Left renal cortex interstitium (tissue), 4 donors: ENCODE results near the gene SLC66A1. TPM values are rescaled to one million over a fixed set of nuclear protein-coding genes. Genes with fewer than 3 reads are reported as not detected.

Experiments
- DNase-seq, 4 donors: peaks; one replicate each; pipeline ENCODE4 v3.0.0-alpha.2; 2013; ENCODE audit warnings: low read depth in 4 of 4, low spot score in 2 of 4, missing footprints in 1 of 4
- polyA plus RNA-seq, 4 donors: library from polyadenylated mRNA; unstranded; fragments of 120-200 nt; gene quantifications; one replicate each; pipeline ENCODE4 v1.2.1, GENCODE V29; 2013; ENCODE audit not compliant: insufficient read length in 4 of 4

Gene SLC66A1
- polyA plus RNA-seq, 4 donors, result 9.6 to 18.3 (median 15.1) TPM

DNA sequence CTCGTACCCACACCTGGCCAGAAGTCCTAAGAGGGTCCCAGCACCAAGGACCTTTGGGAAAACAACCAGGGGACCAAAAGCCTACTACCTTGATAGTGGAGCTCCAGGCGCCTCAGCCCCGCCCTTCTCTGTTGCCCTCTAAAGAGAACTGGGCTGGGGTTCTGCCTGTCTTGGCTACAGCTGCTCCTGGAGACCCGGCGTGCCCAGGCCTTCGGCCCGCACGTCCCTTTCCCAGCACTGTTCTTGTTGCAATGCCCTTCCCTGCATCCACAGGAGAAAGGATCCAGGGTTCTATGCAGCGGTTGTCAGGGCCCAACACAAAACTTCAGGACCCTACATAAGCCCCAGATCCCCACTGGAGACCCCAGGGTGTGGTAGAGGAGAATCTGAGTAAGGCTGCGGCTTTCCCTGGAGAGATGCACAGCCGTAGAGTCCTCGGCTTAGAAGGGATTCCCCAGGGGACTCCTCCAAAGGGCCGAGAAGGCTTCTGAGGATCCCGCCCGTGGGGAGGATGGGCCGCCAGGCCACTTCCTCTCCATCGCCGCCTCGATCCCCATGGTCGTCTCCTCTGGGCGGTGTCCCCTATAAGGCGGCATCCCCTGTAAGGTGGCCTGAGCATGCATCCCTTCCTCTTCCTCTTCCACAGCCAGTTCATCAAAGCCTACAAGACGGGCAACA is 12.0 kb downstream of the SLC66A1 start:
- no peak for DNase-seq

GRCh38 chr1:19324665-19324990 is 12.5 kb downstream of the SLC66A1 start:
- DNase-seq, result no peak

- no peak for DNase-seq
These were observed 13.3 kb downstream of the SLC66A1 start for GRCh38 chr1:19325368-19325957.

- no peak for DNase-seq
These were observed 14.0 kb downstream of the SLC66A1 start for GRCh38 chr1:19325958-19326747.

- DNase-seq, result no peak
These were observed 14.6 kb downstream of the SLC66A1 start for GRCh38 chr1:19326748-19327065.

DNA sequence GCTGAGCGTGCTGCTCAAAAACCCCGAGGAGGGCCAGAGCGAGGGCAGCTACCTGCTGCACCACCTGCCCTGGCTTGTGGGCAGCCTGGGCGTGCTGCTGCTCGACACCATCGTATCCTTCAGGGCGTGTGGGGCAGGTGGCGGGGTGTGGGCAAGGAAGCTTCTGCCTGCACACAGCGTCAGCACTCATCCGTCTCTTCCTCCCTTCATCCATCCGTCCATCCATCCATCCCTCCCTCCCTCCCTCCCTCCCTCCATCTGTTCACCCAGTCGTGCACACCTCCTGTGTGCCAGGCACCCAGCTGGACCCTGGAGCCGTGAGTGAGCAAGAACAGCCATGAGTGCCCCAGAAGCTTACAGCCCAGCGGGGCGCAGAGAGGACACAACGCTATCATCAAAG is 15.2 kb downstream of the SLC66A1 start:
- no peak for DNase-seq

- no peak for DNase-seq
These were observed 15.6 kb downstream of the SLC66A1 start for GRCh38 chr1:19327736-19328135.

GRCh38 chr1:19328486-19328885 is 16.4 kb downstream of the SLC66A1 start:
- no peak for DNase-seq

DNA sequence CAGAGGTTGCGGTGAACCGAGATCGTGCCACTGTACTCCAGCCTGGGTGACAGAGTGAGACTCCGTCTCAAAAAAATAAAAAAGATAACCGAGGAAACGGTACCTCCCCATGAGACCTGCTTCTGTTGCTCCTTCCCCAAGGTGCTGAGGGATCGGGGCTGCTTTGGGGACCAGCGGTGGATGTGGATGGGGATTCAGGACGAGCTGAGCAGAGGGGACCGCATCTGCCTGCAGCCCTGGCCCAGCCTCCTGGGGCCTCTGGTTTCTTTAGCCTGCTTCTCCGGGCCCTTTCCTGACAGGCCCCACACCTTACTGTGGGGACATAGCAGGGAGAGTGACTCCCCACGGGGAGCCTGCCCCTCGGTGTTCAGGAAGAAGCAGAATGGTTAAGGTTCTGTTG is 17.1 kb downstream of the SLC66A1 start:
- no peak for DNase-seq

DNA sequence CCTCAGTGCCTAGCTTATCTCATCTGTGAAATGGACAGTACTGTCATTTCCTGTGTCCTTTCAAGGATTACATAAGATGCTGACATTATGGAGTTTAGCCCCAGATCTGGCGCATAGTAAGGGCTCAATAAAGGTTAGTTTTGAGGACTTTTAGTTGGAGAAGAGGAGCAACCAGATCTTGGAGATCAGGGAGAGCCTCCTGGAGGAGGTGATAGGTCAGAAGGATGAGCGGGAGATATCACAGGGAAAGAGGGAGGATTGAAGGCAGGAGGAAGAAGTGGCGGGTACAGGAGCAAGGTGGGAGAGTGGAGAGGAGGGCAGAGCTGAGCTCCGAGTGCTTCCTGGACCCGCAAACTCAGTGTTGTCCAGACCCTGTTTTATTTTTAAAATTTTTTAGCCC is 17.5 kb downstream of the SLC66A1 start:
- DNase-seq, result no peak

GRCh38 chr1:19330449-19331135 is 18.5 kb downstream of the SLC66A1 start:
- no peak for DNase-seq

DNA sequence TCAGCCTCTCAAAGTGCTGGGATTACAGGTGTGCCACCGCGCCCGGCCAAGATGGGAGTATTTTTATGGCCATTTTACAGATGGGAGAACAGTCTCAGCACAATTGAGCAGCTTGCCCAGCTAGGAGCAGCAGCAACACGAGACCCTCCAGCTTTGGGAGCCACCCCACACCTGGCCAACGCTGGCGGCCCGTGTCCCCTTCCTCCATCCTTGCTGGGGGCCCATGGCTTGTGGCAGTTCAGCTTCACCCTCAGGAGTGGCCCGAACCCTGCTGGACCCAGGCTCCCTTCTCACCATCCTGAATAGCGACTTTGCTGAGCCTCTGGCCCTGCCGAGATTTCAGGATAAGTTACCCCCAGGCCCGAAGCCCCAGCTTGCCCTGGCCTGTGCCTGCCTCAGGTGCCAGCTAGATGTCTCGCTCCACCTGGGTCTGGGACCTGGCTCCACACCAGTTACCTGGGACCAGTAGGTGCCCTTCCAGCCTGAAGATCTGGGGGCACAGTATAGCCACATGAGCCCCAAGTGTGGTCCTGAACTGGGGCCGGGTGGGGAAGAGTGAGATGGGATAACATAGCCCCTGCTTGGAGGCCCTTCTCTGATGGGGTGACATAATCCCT is 19.2 kb downstream of the SLC66A1 start:
- no peak for DNase-seq

DNA sequence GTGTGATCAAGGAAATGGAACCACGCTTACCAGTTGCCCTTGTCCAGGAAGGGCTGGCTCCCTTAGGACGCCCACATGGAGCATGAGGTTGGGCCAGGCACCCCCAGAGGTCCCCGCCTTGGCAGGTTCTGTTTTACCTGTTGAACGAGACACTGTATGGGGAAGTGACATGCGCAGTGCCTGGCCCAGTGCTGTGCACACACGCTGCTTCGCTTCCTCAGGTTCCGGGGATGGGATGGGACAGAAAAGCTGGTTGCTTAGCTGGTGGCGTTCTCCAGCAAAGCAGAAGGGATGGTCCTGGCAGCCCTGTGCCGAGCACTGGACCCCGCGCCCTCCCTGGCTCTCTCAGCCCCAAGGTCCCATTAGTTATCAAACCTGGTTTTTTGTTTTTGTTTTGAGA is 20.7 kb downstream of the SLC66A1 start:
- no peak for DNase-seq

- DNase-seq, result no peak
These were observed 21.6 kb downstream of the SLC66A1 start for GRCh38 chr1:19333587-19334354.

DNA sequence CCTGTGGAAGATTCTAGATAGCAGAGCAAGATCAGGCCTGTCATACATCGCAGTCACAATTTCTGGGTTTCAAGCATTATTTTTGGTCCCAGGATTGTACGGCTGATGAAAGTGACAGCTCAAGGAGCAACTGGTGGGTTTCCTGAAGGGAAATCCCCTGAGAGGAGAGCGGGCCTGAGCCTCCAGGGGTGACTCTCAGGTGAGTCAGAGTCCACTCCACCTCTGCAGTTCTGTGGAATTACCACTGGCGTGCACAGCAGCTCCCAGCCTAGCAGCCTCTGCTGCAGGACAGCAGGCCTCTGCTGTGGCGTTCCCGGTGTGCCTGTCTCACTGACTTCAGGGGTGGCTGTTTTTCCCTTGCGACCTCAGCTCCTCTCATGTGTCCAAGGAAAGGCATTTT is 24.4 kb downstream of the SLC66A1 start:
- no peak for DNase-seq

- no peak for DNase-seq
These were observed 25.2 kb downstream of the SLC66A1 start for GRCh38 chr1:19337289-19337688.

GRCh38 chr1:19338323-19338762 is 26.2 kb downstream of the SLC66A1 start:
- no peak for DNase-seq

DNA sequence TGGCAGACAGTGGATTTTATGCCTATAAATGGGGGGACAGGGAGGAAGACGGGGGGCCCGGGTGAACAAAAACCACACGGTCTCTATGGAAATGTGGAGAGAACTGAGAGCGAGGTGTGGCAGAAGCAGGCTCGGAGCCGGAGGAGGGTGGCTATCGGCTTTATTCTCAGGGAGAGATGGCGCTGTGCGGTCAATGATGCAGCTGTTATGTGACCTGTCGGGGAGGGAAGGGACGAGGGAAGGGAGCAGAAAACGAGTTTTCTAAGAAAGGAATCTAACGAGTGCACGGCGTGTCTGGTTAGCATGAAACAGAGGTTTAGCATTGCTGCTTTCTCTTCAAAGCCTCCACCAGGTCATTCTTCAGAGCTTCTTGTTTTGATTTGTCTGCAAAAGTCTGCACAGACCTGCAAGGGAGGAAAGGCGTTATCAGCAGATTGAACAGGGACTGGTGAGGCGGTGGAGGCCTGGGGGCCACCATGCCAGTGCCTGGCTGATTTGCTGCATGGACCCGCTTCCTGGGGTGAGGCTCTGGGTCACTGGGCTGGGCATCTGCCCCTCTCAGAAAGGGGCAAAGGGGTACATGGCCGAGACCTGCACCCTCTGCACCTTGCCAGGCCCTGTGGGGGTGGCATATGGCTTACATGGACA is 27.2 kb downstream of the SLC66A1 start:
- no peak for DNase-seq

- DNase-seq, result no peak
These were observed 28.3 kb downstream of the SLC66A1 start for GRCh38 chr1:19340387-19340937.
